Measurements from ENCODE around the gene CLDN4. TPM values are rescaled to one million over a fixed set of nuclear protein-coding genes. Genes with fewer than 3 reads are reported as not detected.

The CLDN4 gene
- total and polyA plus RNA-seq, 9 of the 15 experiments (the other 6 are each of a cell fraction or from before 2014, with no cell fraction given): 0.05 to 0.60 (median 0.06) TPM; not detected in 3

DNA sequence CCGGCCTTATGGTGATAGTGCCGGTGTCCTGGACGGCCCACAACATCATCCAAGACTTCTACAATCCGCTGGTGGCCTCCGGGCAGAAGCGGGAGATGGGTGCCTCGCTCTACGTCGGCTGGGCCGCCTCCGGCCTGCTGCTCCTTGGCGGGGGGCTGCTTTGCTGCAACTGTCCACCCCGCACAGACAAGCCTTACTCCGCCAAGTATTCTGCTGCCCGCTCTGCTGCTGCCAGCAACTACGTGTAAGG is 713 bp downstream of the CLDN4 start:
- Histone ChIP-seq H3K9me1 (ENCODE audit: control insufficient read depth, insufficient read depth, low read length) (no peaks in the 10 kb centered on the region), H3K79me2 (ENCODE audit: control insufficient read depth, insufficient read depth, low read length) (no peaks in the 10 kb centered on the region), H3K27ac (ENCODE audit: extremely low read depth, low read depth, low read length) (no peak overlapping the region), H3K36me3 (ENCODE audit: control insufficient read depth, insufficient read depth, low read length) (no peaks in the 10 kb centered on the region), H3K4me2 (ENCODE audit: insufficient read depth, low read length) (no peak overlapping the region), H3K9ac (ENCODE audit: insufficient read depth in 1 of 2, low read depth in 2 of 2, low read length in 2 of 2) (peak overlapping the region in 1 of 2 experiments; percentile 75; a peak in 2 of 4 replicates), H3K4me1 (replicated peaks in 1 of 2; ENCODE audit: control insufficient read depth in 2 of 2, insufficient read depth in 2 of 2, low read length in 2 of 2) (peaks cover 23 to 44% of the 10 kb centered on the region in 2 experiments), H3K9me3 (replicated peaks; ENCODE audit: control insufficient read depth, insufficient read depth, low read depth, low read length) (no peaks in the 10 kb centered on the region), H4K20me1 (replicated peaks; ENCODE audit: control insufficient read depth, insufficient read depth, low read length) (no peaks in the 10 kb centered on the region), H3K27me3 (ENCODE audit: control insufficient read depth in 2 of 2, insufficient read depth in 2 of 2, low read length in 2 of 2) (no peaks in the 10 kb centered on the region), H3K4me3 (no peak overlapping the region), H2AFZ (ENCODE audit: low read depth, low read length) (no peak overlapping the region)
- 80% methylated on average over 11 of the region's 16 CpGs for WGBS (ENCODE audit: insufficient coverage, low coverage, missing lambda C conversion rate)
- POLR2A ChIA-PET: no interaction called here
- in situ Hi-C loops (cut with MboI) (no loop called here), intact Hi-C loops (cut with micrococcal nuclease) (no loop called here)
- no TSS peak for BruUV-seq (replicated peaks)
- FAIRE-seq (no peak), ATAC-seq (no peak), DNase-seq (ENCODE audit: extremely low read depth in 1 of 4, low spot score in 3 of 4) (no peak)
- CTCF ChIA-PET (ENCODE audit: low intra/inter-chr PET ratio): no interaction called here
- TF ChIP-seq SAFB (IDR thresholded peaks at IDR 0.05; ENCODE audit: borderline replicate concordance, low read depth, low read length) (no peak), HDAC1 (IDR thresholded peaks at IDR 0.05) (no peak), ZNF3 (CRISPR knock-in tag; IDR thresholded peaks at IDR 0.05) (no peak), DPF2 (IDR thresholded peaks at IDR 0.05) (no peak), MBD2 (IDR thresholded peaks at IDR 0.05; ENCODE audit: borderline replicate concordance, low read depth) (no peak), ZNF584 (CRISPR knock-in tag; IDR thresholded peaks at IDR 0.05; ENCODE audit: low read depth) (no peak)
- TF ChIP-seq, protein P1, sequence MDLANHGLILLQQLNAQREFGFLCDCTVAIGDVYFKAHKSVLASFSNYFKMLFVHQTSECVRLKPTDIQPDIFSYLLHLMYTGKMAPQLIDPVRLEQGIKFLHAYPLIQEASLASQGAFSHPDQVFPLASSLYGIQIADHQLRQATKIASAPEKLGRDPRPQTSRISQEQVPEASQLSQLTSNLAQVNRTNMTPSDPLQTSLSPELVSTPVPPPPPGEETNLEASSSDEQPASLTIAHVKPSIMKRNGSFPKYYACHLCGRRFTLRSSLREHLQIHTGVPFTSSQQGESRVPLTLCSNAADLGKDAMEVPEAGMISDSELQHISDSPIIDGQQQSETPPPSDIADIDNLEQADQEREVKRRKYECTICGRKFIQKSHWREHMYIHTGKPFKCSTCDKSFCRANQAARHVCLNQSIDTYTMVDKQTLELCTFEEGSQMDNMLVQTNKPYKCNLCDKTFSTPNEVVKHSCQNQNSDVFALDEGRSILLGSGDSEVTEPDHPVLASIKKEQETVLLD (IDR thresholded peaks at IDR 0.05): no peak
- TF ChIP-seq, protein P2, sequence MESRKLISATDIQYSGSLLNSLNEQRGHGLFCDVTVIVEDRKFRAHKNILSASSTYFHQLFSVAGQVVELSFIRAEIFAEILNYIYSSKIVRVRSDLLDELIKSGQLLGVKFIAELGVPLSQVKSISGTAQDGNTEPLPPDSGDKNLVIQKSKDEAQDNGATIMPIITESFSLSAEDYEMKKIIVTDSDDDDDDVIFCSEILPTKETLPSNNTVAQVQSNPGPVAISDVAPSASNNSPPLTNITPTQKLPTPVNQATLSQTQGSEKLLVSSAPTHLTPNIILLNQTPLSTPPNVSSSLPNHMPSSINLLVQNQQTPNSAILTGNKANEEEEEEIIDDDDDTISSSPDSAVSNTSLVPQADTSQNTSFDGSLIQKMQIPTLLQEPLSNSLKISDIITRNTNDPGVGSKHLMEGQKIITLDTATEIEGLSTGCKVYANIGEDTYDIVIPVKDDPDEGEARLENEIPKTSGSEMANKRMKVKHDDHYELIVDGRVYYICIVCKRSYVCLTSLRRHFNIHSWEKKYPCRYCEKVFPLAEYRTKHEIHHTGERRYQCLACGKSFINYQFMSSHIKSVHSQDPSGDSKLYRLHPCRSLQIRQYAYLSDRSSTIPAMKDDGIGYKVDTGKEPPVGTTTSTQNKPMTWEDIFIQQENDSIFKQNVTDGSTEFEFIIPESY (CRISPR knock-in tag; IDR thresholded peaks at IDR 0.05): peak; percentile 12; the same call in 1 of the 2 replicates

Data from K562 (cell line).